Neural progenitor cell (in vitro differentiated cells): ENCODE measurements around the gene KRT74. TPM values are rescaled to one million over a fixed set of nuclear protein-coding genes. Genes with fewer than 3 reads are reported as not detected.

ENCODE experiments used
- DNase-seq: peaks from one replicate; pipeline ENCODE4 v3.0.0-alpha.2; 2016; ENCODE audit warnings: low spot score
- H2AFZ ChIP-seq: fragments of 200-600 bp; sonication (generic); replicated peaks from 2 replicates; pipeline ENCODE4 v1.6.1; 2016; ENCODE audit warnings: antibody characterized with exemption
- H3F3A ChIP-seq: fragments of 200-600 bp; sonication (generic); 2 replicates; pipeline ENCODE4 v1.6.1; 2016; ENCODE audit warnings: antibody characterized with exemption, low read depth
- H3K27ac ChIP-seq: fragments of 200-600 bp; sonication (generic); 2 replicates; pipeline ENCODE4 v1.5.1; 2016; ENCODE audit warnings: mild to moderate bottlenecking
- H3K27me3 ChIP-seq: fragments of 200-600 bp; sonication (generic); 2 replicates; pipeline ENCODE4 v1.6.1; 2016; ENCODE audit warnings: mild to moderate bottlenecking, moderate library complexity
- H3K36me3 ChIP-seq: fragments of 200-600 bp; sonication (generic); 2 replicates; pipeline ENCODE4 v1.5.1; 2016
- H3K4me1 ChIP-seq: fragments of 200-600 bp; sonication (generic); 2 replicates; pipeline ENCODE4 v1.6.1; 2016; ENCODE audit warnings: mixed run types
- H3K4me2 ChIP-seq: fragments of 200-600 bp; sonication (generic); 2 replicates; pipeline ENCODE4 v1.6.1; 2016
- H3K4me3 ChIP-seq: fragments of 200-600 bp; sonication (generic); 2 replicates; pipeline ENCODE4 v1.5.1; 2016
- H3K79me2 ChIP-seq: fragments of 200-600 bp; sonication (generic); 2 replicates; pipeline ENCODE4 v1.6.1; 2016; ENCODE audit warnings: low read depth
- H3K9ac ChIP-seq: fragments of 200-600 bp; sonication (generic); 2 replicates; pipeline ENCODE4 v1.6.1; 2016
- H3K9me3 ChIP-seq: fragments of 200-600 bp; sonication (generic); 2 replicates; pipeline ENCODE4 v1.5.1; 2016; ENCODE audit warnings: low read depth
- H4K20me1 ChIP-seq: fragments of 200-600 bp; sonication (generic); 2 replicates; pipeline ENCODE4 v1.6.1; 2016; ENCODE audit warnings: low read depth
- H3K27ac Mint-ChIP-seq: 3 replicates; pipeline ENCODE4 v1.8.0; 2021; ENCODE audit warnings: mixed read lengths
- H3K27me3 Mint-ChIP-seq: 2 replicates; pipeline ENCODE4 v1.8.0; 2022; ENCODE audit warnings: low read depth, mild to moderate bottlenecking, inconsistent platforms, moderate library complexity, mixed read lengths; ENCODE audit not compliant: insufficient read depth
- H3K36me3 Mint-ChIP-seq: 3 replicates; pipeline ENCODE4 v1.8.0; 2021; ENCODE audit warnings: mixed read lengths
- H3K4me1 Mint-ChIP-seq: 3 replicates; pipeline ENCODE4 v1.8.0; 2021; ENCODE audit warnings: mixed read lengths
- H3K4me3 Mint-ChIP-seq: 3 replicates; pipeline ENCODE4 v1.8.0; 2021; ENCODE audit warnings: mild to moderate bottlenecking, moderate library complexity, mixed read lengths
- H3K9me3 Mint-ChIP-seq: 3 replicates; pipeline ENCODE4 v1.8.0; 2020; ENCODE audit warnings: mixed read lengths
- CTCF ChIP-seq: fragments of 200-600 bp; sonication (generic); IDR thresholded peaks from 2 replicates; pipeline ENCODE4 v1.5.1; 2017; ENCODE audit warnings: antibody characterized with exemption, mild to moderate bottlenecking
- EZH2 ChIP-seq: fragments of 200-600 bp; sonication (generic); IDR thresholded peaks from 2 replicates; pipeline ENCODE4 v1.6.1; 2017; ENCODE audit warnings: antibody characterized with exemption, mild to moderate bottlenecking, moderate library complexity
- EZH2phosphoT487 ChIP-seq: fragments of 200-600 bp; sonication (generic); IDR thresholded peaks from 2 replicates; pipeline ENCODE4 v1.6.1; 2017; ENCODE audit warnings: antibody characterized with exemption
- total RNA-seq: library from RNA; depleted of rRNA; stranded (reverse); fragments of >200 nt; gene quantifications from 2 replicates; pipeline ENCODE4 v1.2.3, GENCODE V29; 2015; ENCODE audit warnings: low replicate concordance

The KRT74 gene
- total RNA-seq, 1 donor from 2014 or later = not detected

GRCh38 chr12:52608161-52608560 is 34.5 kb upstream of the KRT74 start:
- DNase-seq = no peak
- Histone ChIP-seq H3K27ac (no peak overlapping the region), H3K4me1 (no peaks in the 10 kb centered on the region), H3F3A (no peaks in the 10 kb centered on the region), H3K36me3 (no peaks in the 10 kb centered on the region), H3K27me3 (peaks cover 9% of the 10 kb centered on the region), H3K4me3 (no peak overlapping the region), H4K20me1 (no peaks in the 10 kb centered on the region), H3K9ac (no peak overlapping the region), H3K4me2 (no peak overlapping the region), H3K79me2 (no peaks in the 10 kb centered on the region), H3K9me3 (no peaks in the 10 kb centered on the region), H2AFZ (no peak overlapping the region)
- H3K36me3 Mint-ChIP-seq = no peaks in the 10 kb centered on the region
- no peaks in the 10 kb centered on the region for H3K9me3 Mint-ChIP-seq
- H3K4me3 Mint-ChIP-seq = no peak overlapping the region
- H3K27me3 Mint-ChIP-seq = peaks cover 3% of the 10 kb centered on the region
- H3K27ac Mint-ChIP-seq = no peak overlapping the region
- H3K4me1 Mint-ChIP-seq = no peaks in the 10 kb centered on the region
- no peak for TF ChIP-seq EZH2
- no peak for TF ChIP-seq CTCF
- no peak for TF ChIP-seq EZH2phosphoT487

GRCh38 chr12:52607314-52607713 is 33.7 kb upstream of the KRT74 start:
- TF ChIP-seq CTCF = no peak
- no peak for TF ChIP-seq EZH2
- no peak for TF ChIP-seq EZH2phosphoT487
- no peak overlapping the region for H3K4me3 Mint-ChIP-seq
- DNase-seq = no peak
- Histone ChIP-seq H3K36me3 (no peaks in the 10 kb centered on the region), H3K9me3 (no peaks in the 10 kb centered on the region), H3K79me2 (no peaks in the 10 kb centered on the region), H3K4me3 (no peak overlapping the region), H3F3A (no peaks in the 10 kb centered on the region), H2AFZ (no peak overlapping the region), H3K9ac (no peak overlapping the region), H3K4me1 (no peaks in the 10 kb centered on the region), H3K4me2 (no peak overlapping the region), H3K27me3 (peaks cover 9% of the 10 kb centered on the region), H3K27ac (no peak overlapping the region), H4K20me1 (no peaks in the 10 kb centered on the region)
- H3K27ac Mint-ChIP-seq = no peak overlapping the region
- H3K4me1 Mint-ChIP-seq = no peaks in the 10 kb centered on the region
- H3K36me3 Mint-ChIP-seq = no peaks in the 10 kb centered on the region
- no peaks in the 10 kb centered on the region for H3K9me3 Mint-ChIP-seq
- H3K27me3 Mint-ChIP-seq = peaks cover 3% of the 10 kb centered on the region

- H3K4me3 ChIP-seq = no peak overlapping the region
- Mint-ChIP-seq H3K36me3 (no peaks in the 10 kb centered on the region), H3K27ac (no peak overlapping the region), H3K9me3 (no peaks in the 10 kb centered on the region), H3K27me3 (peaks cover 5% of the 10 kb centered on the region), H3K4me3 (no peak overlapping the region), H3K4me1 (no peaks in the 10 kb centered on the region)
- no peaks in the 10 kb centered on the region for H3K4me1 ChIP-seq
- no peaks in the 10 kb centered on the region for H4K20me1 ChIP-seq
- no peak overlapping the region for H3K4me2 ChIP-seq
- H3F3A ChIP-seq = no peaks in the 10 kb centered on the region
- TF ChIP-seq CTCF (no peak), EZH2 (no peak), EZH2phosphoT487 (no peak)
- no peak for DNase-seq
- H3K9me3 ChIP-seq = no peaks in the 10 kb centered on the region
- H3K9ac ChIP-seq = no peak overlapping the region
- H3K27ac ChIP-seq = no peak overlapping the region
- H3K27me3 ChIP-seq = peaks cover 9% of the 10 kb centered on the region
- no peak overlapping the region for H2AFZ ChIP-seq
- H3K36me3 ChIP-seq = no peaks in the 10 kb centered on the region
- H3K79me2 ChIP-seq = no peaks in the 10 kb centered on the region
Observed at GRCh38 chr12:52606581-52607218, 33.1 kb upstream of the KRT74 start.
